GM12874 (cell line): Measurements from ENCODE around the gene GJB3.

ENCODE experiments used
- CTCF ChIP-seq: IDR thresholded peaks from 2 replicates; pipeline ENCODE4 v1.5.1; 2011; ENCODE audit warnings: low read depth, mild to moderate bottlenecking, control low read depth, low read length, moderate library complexity; ENCODE audit not compliant: insufficient read depth

Gene GJB3

GRCh38 chr1:34762474-34763141 lies 18.4 kb upstream of the GJB3 start:
- no peak for TF ChIP-seq CTCF

GRCh38 chr1:34763142-34763781 lies 17.8 kb upstream of the GJB3 start:
- TF ChIP-seq CTCF: no peak

- TF ChIP-seq CTCF: no peak
Measured at GRCh38 chr1:34768856-34769255, 12.2 kb upstream of the GJB3 start.

- no peak for TF ChIP-seq CTCF
Measured at GRCh38 chr1:34770891-34771504, 10.0 kb upstream of the GJB3 start.

- TF ChIP-seq CTCF: no peak
Measured at GRCh38 chr1:34771573-34772371, 9.2 kb upstream of the GJB3 start.

GRCh38 chr1:34774957-34775356 lies 6.1 kb upstream of the GJB3 start:
- TF ChIP-seq CTCF: no peak

GRCh38 chr1:34776911-34777310 lies 4.1 kb upstream of the GJB3 start:
- TF ChIP-seq CTCF: no peak
